MCF 10A (cell line): Measurements from ENCODE around the gene GPX3. TPM values are rescaled to one million over a fixed set of nuclear protein-coding genes. Genes with fewer than 3 reads are reported as not detected.

Experiments
- BruUV-seq: library from RNA; stranded (reverse); fragments of 400-500 nt; replicated peaks from 2 replicates; lab custom pipeline; 2021; lab: Mats Ljungman, UMichigan
- CTCF ChIA-PET: fragments of 300-600 bp; sonication (Branson Sonifier 250); formaldehyde crosslinking; extraction: SDS; loops from one replicate; lab custom pipeline; 2021; ENCODE audit warnings: antibody characterized with exemption, inconsistent platforms; lab: Yijun Ruan, JAX
- POLR2A ChIA-PET: fragments of 300-600, 350-650 bp; sonication (Branson Sonifier 250); formaldehyde crosslinking; extraction: SDS; loops from one replicate; lab custom pipeline; 2020; ENCODE audit warnings: antibody characterized with exemption, inconsistent platforms; lab: Yijun Ruan, JAX
- DNase-seq: peaks from one replicate; pipeline ENCODE4 v3.0.0-alpha.2; 2018; ENCODE audit not compliant: unreplicated experiment
- H3K27ac Mint-ChIP-seq: one replicate; pipeline ENCODE4 v1.8.0; 2022; ENCODE audit warnings: mild to moderate bottlenecking, low read depth, mixed read lengths; ENCODE audit not compliant: unreplicated experiment
- H3K27me3 Mint-ChIP-seq: one replicate; pipeline ENCODE4 v1.8.0; 2022; ENCODE audit warnings: mixed read lengths; ENCODE audit not compliant: insufficient read depth, unreplicated experiment
- H3K36me3 Mint-ChIP-seq: one replicate; pipeline ENCODE4 v1.8.0; 2022; ENCODE audit warnings: mild to moderate bottlenecking, moderate library complexity, mixed read lengths; ENCODE audit not compliant: insufficient read depth, unreplicated experiment
- H3K4me1 Mint-ChIP-seq: one replicate; pipeline ENCODE4 v1.8.0; 2022; ENCODE audit warnings: mixed read lengths; ENCODE audit not compliant: insufficient read depth, unreplicated experiment
- H3K4me3 Mint-ChIP-seq: one replicate; pipeline ENCODE4 v1.8.0; 2022; ENCODE audit warnings: mild to moderate bottlenecking, moderate library complexity, mixed read lengths; ENCODE audit not compliant: unreplicated experiment
- H3K9me3 Mint-ChIP-seq: one replicate; pipeline ENCODE4 v1.8.0; 2022; ENCODE audit warnings: mixed read lengths; ENCODE audit not compliant: unreplicated experiment
- CTCF ChIP-seq: fragments of 200-600 bp; IDR thresholded peaks from one replicate; pipeline ENCODE4 v1.8.0; 2022; ENCODE audit warnings: antibody characterized with exemption, mild to moderate bottlenecking; ENCODE audit not compliant: unreplicated experiment
- intact Hi-C: fragments of 100-400 bp; cut with micrococcal nuclease; formaldehyde crosslinking; loops from 2 replicates; pipeline ENCODE4 v1.14.1; 2022
- total RNA-seq: library from RNA; stranded (reverse); gene quantifications from 2 replicates; pipeline ENCODE4 v1.2.3, GENCODE V29; 2022

GPX3 gene
- total RNA-seq, 1 experiment from 2014 or later: not detected

DNA sequence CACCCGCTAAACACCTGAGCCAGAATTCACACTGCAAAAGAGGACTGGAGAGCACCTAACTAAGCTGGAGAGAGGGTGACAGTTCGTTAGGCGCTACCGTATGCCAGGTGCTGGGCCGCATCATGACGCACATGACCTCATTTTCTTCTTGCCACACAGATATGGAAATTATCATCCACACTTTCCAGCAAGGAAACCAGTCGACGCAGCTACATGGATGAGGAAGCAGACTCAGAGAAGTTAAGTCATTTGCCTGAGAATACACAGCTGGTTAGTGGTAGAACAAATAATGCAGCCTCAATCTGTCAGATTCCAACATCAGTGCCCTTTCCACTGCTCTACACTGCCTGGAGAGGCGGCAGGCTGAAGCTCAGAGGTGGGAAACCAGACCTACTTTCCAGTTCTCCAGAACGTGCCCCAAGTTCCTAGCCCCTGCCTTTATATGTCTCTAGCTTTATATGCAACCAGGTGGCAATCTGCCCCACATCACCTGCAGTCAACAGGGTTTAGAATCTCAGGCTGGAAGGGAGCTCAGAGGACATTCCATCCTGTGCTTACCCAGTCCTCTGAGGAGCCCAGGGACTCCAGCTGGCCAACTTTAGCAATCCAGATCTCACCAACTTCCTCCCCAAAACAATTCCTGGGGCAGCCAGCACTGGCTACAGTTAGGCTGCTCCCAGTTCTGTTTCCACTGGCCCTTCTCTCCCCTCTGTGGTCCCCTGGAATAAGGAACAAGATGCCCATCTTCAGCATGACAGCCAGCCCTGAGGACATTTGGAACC lies 51.6 kb downstream of the GPX3 start:
- POLR2A ChIA-PET: interaction anchor here (0.7 to 6.0 kb wide), 10 partner anchors 10 to 181 kb away, joined by 3 to 57 read pairs (median 4); partner anchors contain the start of genes GM2A and TNIP1
- no TSS peak for BruUV-seq
- CTCF ChIA-PET: interaction anchor here (0.6 to 40.7 kb wide), 11 partner anchors 8 to 512 kb away, joined by 3 to 1587 read pairs (median 4); no protein-coding TSS in a partner anchor
- no peaks in the 10 kb centered on the region for H3K9me3 Mint-ChIP-seq
- H3K4me1 Mint-ChIP-seq: peaks cover 57% of the 10 kb centered on the region
- peak overlapping the region; percentile 78 for H3K27ac Mint-ChIP-seq
- peaks cover 69% of the 10 kb centered on the region for H3K36me3 Mint-ChIP-seq
- no peak for TF ChIP-seq CTCF
- no peaks in the 10 kb centered on the region for H3K27me3 Mint-ChIP-seq
- no peak for DNase-seq
- peak overlapping the region; percentile 3 for H3K4me3 Mint-ChIP-seq
- intact Hi-C loops: loop anchor here (2.0 kb wide), 1 partner anchor 21 kb away; no protein-coding TSS in a partner anchor

DNA sequence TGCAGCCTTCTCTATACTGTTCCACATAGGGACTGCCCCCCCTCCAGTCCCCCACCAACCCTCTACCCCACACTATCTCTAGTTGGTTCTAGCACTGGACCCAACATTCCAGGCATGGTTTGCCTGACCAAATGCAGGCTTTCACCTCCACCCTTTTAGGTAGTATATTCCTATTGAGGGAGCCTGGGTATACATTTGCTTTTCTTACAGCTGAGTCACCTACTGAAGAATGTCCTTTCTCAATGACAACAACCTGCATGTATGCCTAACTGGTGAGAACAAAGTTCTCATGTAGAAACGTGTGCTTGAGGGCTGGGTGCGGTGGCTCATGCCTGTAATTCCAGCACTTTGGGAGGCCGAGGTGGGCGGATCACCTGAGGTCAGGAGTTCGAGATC lies 52.2 kb downstream of the GPX3 start:
- POLR2A ChIA-PET: interaction anchor here (0.7 to 6.0 kb wide), 8 partner anchors 9 to 180 kb away, joined by 3 to 57 read pairs (median 4); partner anchors contain the start of genes GM2A and TNIP1
- no TSS peak for BruUV-seq
- no peak for TF ChIP-seq CTCF
- DNase-seq: peak; percentile 87
- Mint-ChIP-seq H3K4me1 (peaks cover 62% of the 10 kb centered on the region), H3K36me3 (peaks cover 68% of the 10 kb centered on the region), H3K27me3 (no peaks in the 10 kb centered on the region), H3K9me3 (no peaks in the 10 kb centered on the region), H3K4me3 (peak overlapping the region; percentile 3), H3K27ac (peak overlapping the region; percentile 78)
- CTCF ChIA-PET: interaction anchor here (1.7 to 40.7 kb wide), 4 partner anchors 10 to 46 kb away, joined by 4 to 1587 read pairs (median 178); no protein-coding TSS in a partner anchor
- intact Hi-C loops: loop anchor here (2.0 kb wide), 1 partner anchor 20 kb away; no protein-coding TSS in a partner anchor

- no peak overlapping the region for H3K4me3 Mint-ChIP-seq
- no TSS peak for BruUV-seq
- DNase-seq: no peak
- H3K27me3 Mint-ChIP-seq: no peaks in the 10 kb centered on the region
- H3K36me3 Mint-ChIP-seq: peaks cover 69% of the 10 kb centered on the region
- no peak for TF ChIP-seq CTCF
- intact Hi-C loops: loop anchor here (2.0 kb wide), 1 partner anchor 20 kb away; no protein-coding TSS in a partner anchor
- ChIA-PET POLR2A (interaction anchor here (0.6 to 6.0 kb wide), 5 partner anchors 9 to 205 kb away, joined by 3 to 57 read pairs (median 5); partner anchors contain the start of gene TNIP1), CTCF (interaction anchor here (0.6 to 40.7 kb wide), 5 partner anchors 9 to 169 kb away, joined by 3 to 1587 read pairs (median 24); no protein-coding TSS in a partner anchor)
- H3K27ac Mint-ChIP-seq: peak overlapping the region; percentile 78
- H3K9me3 Mint-ChIP-seq: no peaks in the 10 kb centered on the region
- H3K4me1 Mint-ChIP-seq: peaks cover 68% of the 10 kb centered on the region
These were observed 52.9 kb downstream of the GPX3 start for GRCh38 chr5:151073280-151073679.

DNA sequence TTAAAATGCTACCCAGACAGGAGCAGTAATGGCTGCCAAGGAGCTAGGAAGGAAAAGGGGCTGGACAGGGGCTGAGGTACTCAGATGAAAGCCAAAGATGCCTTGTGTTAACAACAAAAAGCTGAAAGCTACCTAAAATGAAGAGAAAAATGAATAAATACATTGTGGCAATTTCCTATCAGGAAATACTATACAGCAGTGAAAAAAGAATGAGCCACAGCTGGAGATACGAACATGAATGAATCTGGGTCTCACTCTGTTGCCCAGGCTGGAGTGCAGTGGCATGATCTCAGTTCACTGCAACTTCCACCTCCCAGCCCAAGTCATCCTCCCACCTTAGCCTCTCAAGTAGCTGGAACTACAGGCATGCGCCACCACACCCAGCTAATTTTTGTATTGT lies 54.2 kb downstream of the GPX3 start:
- CTCF ChIA-PET: interaction anchor here (0.6 to 40.7 kb wide), 9 partner anchors 9 to 502 kb away, joined by 3 to 1587 read pairs (median 3); no protein-coding TSS in a partner anchor
- Mint-ChIP-seq H3K4me3 (no peak overlapping the region), H3K4me1 (peaks cover 81% of the 10 kb centered on the region), H3K9me3 (no peaks in the 10 kb centered on the region), H3K27me3 (no peaks in the 10 kb centered on the region), H3K27ac (peak overlapping the region; percentile 94), H3K36me3 (peaks cover 72% of the 10 kb centered on the region)
- intact Hi-C loops: no loop called here
- POLR2A ChIA-PET: interaction anchor here (1.0 to 2.9 kb wide), 4 partner anchors 9 to 178 kb away, joined by 5 to 20 read pairs (median 10); partner anchors contain the start of gene GM2A
- TF ChIP-seq CTCF: no peak
- DNase-seq: no peak
- no TSS peak for BruUV-seq
